Measurements from ENCODE around the gene EHF. TPM values are rescaled to one million over a fixed set of nuclear protein-coding genes. Genes with fewer than 3 reads are reported as not detected.

Gene EHF
- total RNA-seq, 2 donors from 2014 or later = 0.78 TPM; not detected in 1

DNA sequence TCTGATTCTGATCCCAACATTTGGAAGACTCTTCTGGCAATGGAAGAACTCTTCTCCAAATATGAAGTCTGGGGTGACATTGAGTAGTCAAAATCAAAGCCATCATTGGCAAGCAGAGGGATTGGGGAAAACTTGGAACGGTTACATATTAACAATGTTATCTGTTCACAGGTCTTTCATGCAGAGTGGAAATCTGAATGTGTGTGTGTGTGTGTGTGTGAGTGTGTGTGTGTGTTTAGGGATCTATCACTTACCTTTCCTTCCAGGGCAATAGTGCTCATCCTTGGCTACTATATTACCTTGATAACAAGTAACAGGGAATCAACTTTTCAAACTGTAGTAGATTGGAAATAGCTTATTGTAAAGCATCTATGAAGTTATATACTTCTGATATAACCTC lies 55.3 kb downstream of the EHF start:
- DNase-seq (ENCODE audit: low spot score) = no peak
- Histone ChIP-seq H3K4me1 (no peaks in the 10 kb centered on the region), H3K27me3 (no peaks in the 10 kb centered on the region), H3K36me3 (no peaks in the 10 kb centered on the region), H3K9me3 (no peaks in the 10 kb centered on the region), H3K4me3 (no peak overlapping the region), H3K27ac (no peak overlapping the region)
- TF ChIP-seq, protein P1, sequence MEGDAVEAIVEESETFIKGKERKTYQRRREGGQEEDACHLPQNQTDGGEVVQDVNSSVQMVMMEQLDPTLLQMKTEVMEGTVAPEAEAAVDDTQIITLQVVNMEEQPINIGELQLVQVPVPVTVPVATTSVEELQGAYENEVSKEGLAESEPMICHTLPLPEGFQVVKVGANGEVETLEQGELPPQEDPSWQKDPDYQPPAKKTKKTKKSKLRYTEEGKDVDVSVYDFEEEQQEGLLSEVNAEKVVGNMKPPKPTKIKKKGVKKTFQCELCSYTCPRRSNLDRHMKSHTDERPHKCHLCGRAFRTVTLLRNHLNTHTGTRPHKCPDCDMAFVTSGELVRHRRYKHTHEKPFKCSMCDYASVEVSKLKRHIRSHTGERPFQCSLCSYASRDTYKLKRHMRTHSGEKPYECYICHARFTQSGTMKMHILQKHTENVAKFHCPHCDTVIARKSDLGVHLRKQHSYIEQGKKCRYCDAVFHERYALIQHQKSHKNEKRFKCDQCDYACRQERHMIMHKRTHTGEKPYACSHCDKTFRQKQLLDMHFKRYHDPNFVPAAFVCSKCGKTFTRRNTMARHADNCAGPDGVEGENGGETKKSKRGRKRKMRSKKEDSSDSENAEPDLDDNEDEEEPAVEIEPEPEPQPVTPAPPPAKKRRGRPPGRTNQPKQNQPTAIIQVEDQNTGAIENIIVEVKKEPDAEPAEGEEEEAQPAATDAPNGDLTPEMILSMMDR (IDR thresholded peaks at IDR 0.05) = no peak

DNA sequence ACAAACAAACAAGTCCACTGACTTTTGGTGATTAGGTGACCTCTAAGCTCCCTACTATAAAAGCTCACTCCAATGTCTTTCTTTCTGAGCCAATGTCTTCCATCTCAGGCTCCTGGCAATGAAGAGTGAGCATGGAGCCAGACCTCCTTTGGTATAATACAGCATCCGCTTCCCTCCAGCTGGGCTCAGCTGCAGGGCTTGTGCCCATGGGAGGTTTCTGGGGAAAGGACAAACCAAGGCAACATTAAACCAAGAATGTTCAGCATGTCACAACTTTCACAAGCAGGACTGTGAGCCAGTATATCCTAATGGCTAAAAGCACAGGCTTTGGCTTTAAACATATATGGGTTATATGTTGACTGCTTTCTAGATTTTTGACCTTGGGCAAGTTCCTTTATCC lies 58.8 kb downstream of the EHF start:
- TF ChIP-seq, protein P1 (IDR thresholded peaks at IDR 0.05) = no peak
- Histone ChIP-seq H3K27ac (no peak overlapping the region), H3K4me3 (no peak overlapping the region), H3K9me3 (no peaks in the 10 kb centered on the region), H3K4me1 (no peaks in the 10 kb centered on the region), H3K27me3 (no peaks in the 10 kb centered on the region), H3K36me3 (no peaks in the 10 kb centered on the region)
- no peak for DNase-seq (ENCODE audit: low spot score)

DNA sequence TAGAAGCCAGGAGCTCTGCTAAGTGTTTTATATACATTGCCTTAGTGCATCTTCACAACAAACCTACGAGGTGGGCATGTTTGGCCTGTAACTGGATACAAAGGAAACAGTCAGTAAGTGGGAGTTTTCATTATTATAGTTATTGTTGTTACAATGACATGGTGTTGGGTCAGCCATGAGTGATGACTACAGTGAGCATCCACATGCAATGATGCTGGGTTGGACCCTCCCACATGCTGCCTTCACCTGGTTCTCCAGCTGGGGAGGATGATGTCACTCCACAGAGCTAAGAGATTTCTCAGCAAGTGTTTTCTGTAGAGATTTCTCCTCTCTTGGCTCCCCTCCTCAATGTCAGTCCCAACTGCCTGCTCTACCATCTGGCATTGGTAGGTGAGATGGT lies 59.3 kb downstream of the EHF start:
- TF ChIP-seq, protein P1 (IDR thresholded peaks at IDR 0.05) = no peak
- no peak for DNase-seq (ENCODE audit: low spot score)
- Histone ChIP-seq H3K27ac (no peak overlapping the region), H3K36me3 (no peaks in the 10 kb centered on the region), H3K4me3 (no peak overlapping the region), H3K27me3 (no peaks in the 10 kb centered on the region), H3K9me3 (no peaks in the 10 kb centered on the region), H3K4me1 (no peaks in the 10 kb centered on the region)

DNA sequence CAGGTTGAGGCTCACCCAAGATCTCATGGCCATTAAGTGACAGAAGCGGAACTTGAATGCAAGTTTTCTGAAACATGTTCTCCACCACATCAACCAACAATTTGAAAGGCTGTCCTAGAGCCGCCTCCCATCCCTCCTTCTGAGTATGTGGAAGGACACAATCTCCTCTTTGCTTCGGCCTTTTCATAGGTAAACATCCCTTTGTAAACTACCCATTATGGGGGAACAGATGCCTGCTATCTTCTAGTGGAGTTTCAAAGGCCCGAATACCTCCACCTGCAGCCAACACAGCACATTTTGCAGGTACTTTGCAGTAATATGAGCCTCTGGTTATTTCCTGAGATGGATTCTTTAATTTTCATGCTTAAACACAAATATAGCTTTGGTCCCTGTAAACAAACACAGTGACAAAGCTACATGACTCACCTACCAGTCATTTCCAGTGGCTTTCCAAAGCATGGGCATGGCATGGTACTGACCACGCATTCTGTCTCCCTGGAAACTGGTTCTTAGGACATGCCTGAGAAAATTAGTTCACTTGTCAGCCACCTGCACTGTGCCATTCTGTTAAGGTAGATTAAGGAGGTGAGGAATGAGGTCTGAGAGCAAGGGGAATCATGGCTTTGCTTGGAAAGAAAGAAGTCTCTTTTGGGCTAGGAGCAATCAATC lies 60.2 kb downstream of the EHF start:
- no peaks in the 10 kb centered on the region for H3K4me1 ChIP-seq
- no peaks in the 10 kb centered on the region for H3K27me3 ChIP-seq
- H3K27ac ChIP-seq = no peak overlapping the region
- no peak for DNase-seq (ENCODE audit: low spot score)
- no peaks in the 10 kb centered on the region for H3K36me3 ChIP-seq
- TF ChIP-seq, protein P1 (IDR thresholded peaks at IDR 0.05) = no peak
- no peak overlapping the region for H3K4me3 ChIP-seq
- H3K9me3 ChIP-seq = no peaks in the 10 kb centered on the region

DNA sequence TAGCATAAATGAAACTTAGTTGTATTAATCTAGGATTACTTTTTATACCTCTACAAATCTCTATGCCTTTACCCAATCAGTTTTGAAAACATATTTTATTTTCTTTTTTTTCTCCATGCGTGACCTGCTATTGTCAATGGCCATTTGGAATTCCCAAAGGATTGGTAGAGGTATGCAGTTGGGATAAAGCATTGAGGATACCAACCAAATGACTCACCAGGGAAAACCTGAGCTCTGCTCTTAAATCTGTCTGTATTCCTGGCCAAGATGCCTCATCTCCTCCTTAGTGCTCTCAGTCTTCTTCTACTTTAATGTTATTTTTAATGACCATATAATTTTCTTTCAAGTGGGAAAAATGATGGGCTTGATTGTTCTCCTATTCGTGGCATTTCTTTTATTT lies 61.9 kb downstream of the EHF start:
- TF ChIP-seq, protein P1 (IDR thresholded peaks at IDR 0.05) = no peak
- no peak overlapping the region for H3K27ac ChIP-seq
- no peaks in the 10 kb centered on the region for H3K36me3 ChIP-seq
- no peak for DNase-seq (ENCODE audit: low spot score)
- H3K4me3 ChIP-seq = no peak overlapping the region
- no peaks in the 10 kb centered on the region for H3K9me3 ChIP-seq
- no peaks in the 10 kb centered on the region for H3K4me1 ChIP-seq
- no peaks in the 10 kb centered on the region for H3K27me3 ChIP-seq

DNA sequence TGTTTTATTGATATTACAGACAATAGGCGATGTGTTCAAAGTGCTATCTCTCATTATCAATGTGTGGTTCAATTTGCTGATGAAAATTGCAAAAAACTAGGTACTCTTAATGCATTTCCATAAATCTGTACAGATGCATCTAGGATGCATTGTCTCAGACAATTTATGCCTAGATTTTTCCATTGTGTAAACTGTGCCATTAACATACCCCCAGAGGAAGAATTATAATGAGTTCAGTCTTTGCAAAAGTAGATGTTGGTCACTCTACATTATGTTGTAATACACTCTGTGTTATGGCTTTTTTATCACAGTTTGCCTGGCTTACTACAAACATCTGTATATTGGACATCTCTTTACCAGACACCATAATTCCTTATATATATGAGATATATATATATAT lies 62.5 kb downstream of the EHF start:
- TF ChIP-seq, protein P1 (IDR thresholded peaks at IDR 0.05) = no peak

More for the DNA sequence above, 62.5 kb downstream of the EHF start:
- no peaks in the 10 kb centered on the region for H3K9me3 ChIP-seq
- no peaks in the 10 kb centered on the region for H3K4me1 ChIP-seq
- no peak overlapping the region for H3K27ac ChIP-seq
- H3K36me3 ChIP-seq = no peaks in the 10 kb centered on the region
- no peaks in the 10 kb centered on the region for H3K27me3 ChIP-seq
- no peak overlapping the region for H3K4me3 ChIP-seq
- DNase-seq (ENCODE audit: low spot score) = no peak

Measured in right atrium auricular region (tissue), 2 donors.